ENCODE results near the gene LTC4S. TPM values are rescaled to one million over a fixed set of nuclear protein-coding genes. Genes with fewer than 3 reads are reported as not detected.

Gene LTC4S
- total and polyA plus RNA-seq, 2 experiments from 2014 or later = 1.6 to 3.7 TPM

DNA sequence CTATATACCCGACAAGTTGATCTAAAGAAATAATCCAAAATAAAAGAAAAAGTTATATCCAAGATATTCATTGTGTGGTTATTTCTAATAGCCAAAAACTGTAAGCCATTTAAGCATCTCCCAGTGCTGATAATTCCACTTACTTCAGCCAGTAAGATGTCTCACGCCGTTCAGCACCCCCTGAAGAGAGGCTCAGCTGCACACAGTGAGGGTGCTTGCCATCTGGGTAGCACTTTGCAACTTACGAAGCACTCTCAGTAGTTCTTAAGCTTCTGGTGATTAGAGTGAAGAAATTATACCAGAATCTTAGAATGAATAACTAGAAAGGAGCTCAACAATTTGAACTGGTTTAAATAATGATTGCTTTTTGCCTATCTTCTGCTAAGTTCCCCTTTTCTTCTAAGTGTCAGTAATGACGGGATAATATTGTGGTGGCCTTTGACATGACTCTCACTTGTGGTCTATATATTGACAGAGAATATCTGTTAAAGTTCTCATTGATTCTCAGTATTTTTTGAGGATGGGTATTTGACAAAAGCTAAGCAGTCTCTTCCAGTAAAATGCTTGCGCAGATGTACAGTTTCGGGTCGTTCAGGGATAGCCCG lies 26.2 kb upstream of the LTC4S start:
- WGBS, 2 experiments (ENCODE audit: low coverage in 1 of 2, low lambda C conversion rate in 2 of 2, missing lambda C conversion rate in 2 of 2) = 90 to 91% methylated on average over 9 of the region's 9 CpGs
- H2AFZ ChIP-seq = no peak overlapping the region
- no peak overlapping the region for H3K4me2 ChIP-seq (ENCODE audit: unreplicated experiment)
- in situ Hi-C loops (cut with MboI) = no loop called here
- H3K4me3 ChIP-seq = no peak overlapping the region
- no peaks in the 10 kb centered on the region for H3K9me2 ChIP-seq (ENCODE audit: insufficient read depth)
- H3F3A ChIP-seq (ENCODE audit: insufficient read depth) = peaks cover 43% of the 10 kb centered on the region
- no peak overlapping the region; the same call in 1 of the 2 replicates for H3K27ac ChIP-seq
- no peaks in the 10 kb centered on the region for H3K9me3 ChIP-seq (ENCODE audit: low read depth)
- H3K9ac ChIP-seq = no peak overlapping the region
- 0 out of 2 replicates have a peak, but pooled peaks cover 5% of the 10 kb centered on the region for H4K20me1 ChIP-seq (ENCODE audit: insufficient read depth)
- H3K27me3 ChIP-seq (replicated peaks; ENCODE audit: insufficient read depth) = no peaks in the 10 kb centered on the region
- peaks cover 62% of the 10 kb centered on the region for H3K79me2 ChIP-seq (ENCODE audit: insufficient read depth)
- H3K4me1 ChIP-seq (ENCODE audit: insufficient read depth) = peaks cover 46% of the 10 kb centered on the region
- no peak for TF ChIP-seq EZH2phosphoT487 (IDR thresholded peaks at IDR 0.05; ENCODE audit: insufficient read depth, low read depth)
- no peak for TF ChIP-seq EZH2 (IDR thresholded peaks at IDR 0.05; ENCODE audit: insufficient read depth, poor library complexity, severe bottlenecking)
- H3K36me3 ChIP-seq (ENCODE audit: low read depth) = peaks cover 35% of the 10 kb centered on the region
- no peak for DNase-seq

DNA sequence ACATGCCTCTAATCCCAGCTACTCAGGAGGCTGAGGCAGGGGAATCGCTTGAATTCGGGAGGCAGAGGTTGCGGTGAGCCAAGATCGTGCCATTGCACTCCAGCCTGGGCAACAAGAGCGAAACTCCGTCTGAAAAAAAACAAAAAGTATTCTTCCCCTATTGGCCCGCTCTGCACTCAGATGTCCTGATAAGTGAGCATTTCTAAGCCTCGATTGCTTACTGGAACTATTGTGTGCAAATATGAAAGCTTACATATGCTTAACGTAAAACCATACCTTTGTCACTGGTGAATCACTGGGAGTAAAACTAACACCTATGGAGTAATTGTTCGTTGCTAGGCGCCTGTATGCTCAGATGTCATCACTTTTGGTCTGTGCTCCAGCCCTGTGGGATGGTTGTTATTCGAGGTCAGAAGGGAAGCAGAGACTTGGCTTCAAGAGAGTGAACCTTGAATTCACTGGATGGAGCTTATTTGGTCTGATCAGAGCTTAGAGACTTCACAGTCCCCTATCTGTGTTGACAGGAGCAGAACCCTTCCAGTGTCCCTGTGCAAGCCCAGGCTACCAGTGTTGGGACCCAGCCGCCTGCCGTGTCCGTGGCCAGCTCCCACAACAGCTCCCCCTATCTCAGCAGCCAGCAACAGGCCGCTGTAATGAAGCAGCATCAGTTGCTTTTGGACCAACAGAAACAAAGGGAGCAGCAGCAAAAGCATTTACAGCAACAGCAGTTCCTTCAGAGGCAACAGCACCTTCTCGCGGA lies 25.3 kb upstream of the LTC4S start:
- Histone ChIP-seq H3K9ac (no peak overlapping the region), H3K9me3 (ENCODE audit: low read depth) (no peaks in the 10 kb centered on the region), H3K4me3 (no peak overlapping the region), H3K79me2 (ENCODE audit: insufficient read depth) (peaks cover 60% of the 10 kb centered on the region), H4K20me1 (ENCODE audit: insufficient read depth) (0 out of 2 replicates have a peak, but pooled peaks cover 2% of the 10 kb centered on the region), H3K4me1 (ENCODE audit: insufficient read depth) (peaks cover 37% of the 10 kb centered on the region), H2AFZ (no peak overlapping the region), H3K9me2 (ENCODE audit: insufficient read depth) (no peaks in the 10 kb centered on the region), H3K36me3 (ENCODE audit: low read depth) (peaks cover 40% of the 10 kb centered on the region), H3K4me2 (ENCODE audit: unreplicated experiment) (no peak overlapping the region), H3K27me3 (replicated peaks; ENCODE audit: insufficient read depth) (no peaks in the 10 kb centered on the region), H3K27ac (no peak overlapping the region), H3F3A (ENCODE audit: insufficient read depth) (peaks cover 35% of the 10 kb centered on the region)
- TF ChIP-seq EZH2 (IDR thresholded peaks at IDR 0.05; ENCODE audit: insufficient read depth, poor library complexity, severe bottlenecking) = no peak
- no peak for TF ChIP-seq EZH2phosphoT487 (IDR thresholded peaks at IDR 0.05; ENCODE audit: insufficient read depth, low read depth)
- DNase-seq = no peak
- in situ Hi-C loops (cut with MboI) = no loop called here
- WGBS, 2 experiments (ENCODE audit: low coverage in 1 of 2, low lambda C conversion rate in 2 of 2, missing lambda C conversion rate in 2 of 2) = 93% methylated on average over 18 of the region's 18 CpGs

DNA sequence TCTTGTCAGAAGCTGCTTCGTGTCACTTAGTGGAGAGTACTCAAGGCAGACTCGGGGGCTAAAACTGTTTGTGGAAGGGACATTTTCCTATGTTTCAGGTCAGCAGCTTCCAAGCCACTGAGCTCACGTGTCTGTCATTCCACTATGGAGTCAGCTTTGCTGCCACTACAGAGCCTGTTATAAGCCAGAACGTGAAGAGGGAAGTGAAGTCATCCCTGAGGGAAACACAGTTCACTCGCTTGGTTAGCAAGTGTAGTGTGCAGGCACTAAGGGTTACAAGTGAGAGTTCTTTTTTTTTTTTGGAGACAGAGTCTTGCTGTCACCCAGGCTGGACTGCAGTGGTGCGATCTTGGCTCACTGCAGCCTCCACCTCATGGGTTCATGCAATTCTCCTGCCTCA lies 24.5 kb upstream of the LTC4S start:
- WGBS, 2 experiments (ENCODE audit: low coverage in 1 of 2, low lambda C conversion rate in 2 of 2, missing lambda C conversion rate in 2 of 2) = 86 to 91% methylated on average over 6 of the region's 6 CpGs
- in situ Hi-C loops (cut with MboI) = no loop called here
- peaks cover 52% of the 10 kb centered on the region for H3K79me2 ChIP-seq (ENCODE audit: insufficient read depth)

DNA sequence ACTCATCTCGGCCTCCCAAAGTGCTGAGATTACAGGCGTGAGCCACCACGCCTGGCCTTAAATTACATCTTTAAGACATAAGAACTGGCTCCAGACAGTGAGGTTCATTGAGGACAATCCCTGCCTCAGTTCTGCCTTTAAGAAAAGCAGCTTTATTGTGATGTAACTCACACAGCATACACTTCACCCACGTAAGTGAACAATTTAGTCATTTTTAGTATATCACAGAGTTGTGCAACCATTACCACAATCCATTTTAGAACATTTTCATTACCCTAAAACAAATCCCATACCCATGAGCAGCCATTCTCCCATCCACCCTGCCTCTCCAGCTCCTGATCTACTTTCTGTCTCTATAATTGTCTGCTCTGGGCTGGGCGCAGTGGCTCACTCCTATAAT lies 24.0 kb upstream of the LTC4S start:
- in situ Hi-C loops (cut with MboI) = no loop called here
- WGBS, 2 experiments (ENCODE audit: low coverage in 1 of 2, low lambda C conversion rate in 2 of 2, missing lambda C conversion rate in 2 of 2) = 84 to 89% methylated on average over 5 of the region's 5 CpGs
- peaks cover 43% of the 10 kb centered on the region for H3K36me3 ChIP-seq (ENCODE audit: low read depth)

More for the DNA sequence above, 24.5 kb upstream of the LTC4S start:
- H3K9me2 ChIP-seq (ENCODE audit: insufficient read depth) = no peaks in the 10 kb centered on the region
- no peak overlapping the region for H2AFZ ChIP-seq
- no peak for DNase-seq
- no peak for TF ChIP-seq EZH2phosphoT487 (IDR thresholded peaks at IDR 0.05; ENCODE audit: insufficient read depth, low read depth)
- TF ChIP-seq EZH2 (IDR thresholded peaks at IDR 0.05; ENCODE audit: insufficient read depth, poor library complexity, severe bottlenecking) = no peak
- H3F3A ChIP-seq (ENCODE audit: insufficient read depth) = peaks cover 28% of the 10 kb centered on the region
- H3K9me3 ChIP-seq (ENCODE audit: low read depth) = no peaks in the 10 kb centered on the region
- H3K27me3 ChIP-seq (replicated peaks; ENCODE audit: insufficient read depth) = no peaks in the 10 kb centered on the region
- H3K4me1 ChIP-seq (ENCODE audit: insufficient read depth) = peaks cover 29% of the 10 kb centered on the region
- H3K4me2 ChIP-seq (ENCODE audit: unreplicated experiment) = no peak overlapping the region
- H3K27ac ChIP-seq = no peak overlapping the region
- H4K20me1 ChIP-seq (ENCODE audit: insufficient read depth) = no peaks in the 10 kb centered on the region
- peaks cover 43% of the 10 kb centered on the region for H3K36me3 ChIP-seq (ENCODE audit: low read depth)
- H3K4me3 ChIP-seq = no peak overlapping the region
- no peak overlapping the region for H3K9ac ChIP-seq

More for the DNA sequence above, 24.0 kb upstream of the LTC4S start:
- no peak overlapping the region for H2AFZ ChIP-seq
- no peaks in the 10 kb centered on the region for H3K27me3 ChIP-seq (replicated peaks; ENCODE audit: insufficient read depth)
- no peak overlapping the region for H3K4me3 ChIP-seq
- H3K9ac ChIP-seq = no peak overlapping the region
- no peak overlapping the region for H3K27ac ChIP-seq
- H3K4me1 ChIP-seq (ENCODE audit: insufficient read depth) = peaks cover 24% of the 10 kb centered on the region
- peaks cover 27% of the 10 kb centered on the region for H3F3A ChIP-seq (ENCODE audit: insufficient read depth)
- no peak for TF ChIP-seq EZH2 (IDR thresholded peaks at IDR 0.05; ENCODE audit: insufficient read depth, poor library complexity, severe bottlenecking)
- TF ChIP-seq EZH2phosphoT487 (IDR thresholded peaks at IDR 0.05; ENCODE audit: insufficient read depth, low read depth) = no peak
- no peaks in the 10 kb centered on the region for H3K9me2 ChIP-seq (ENCODE audit: insufficient read depth)
- H3K79me2 ChIP-seq (ENCODE audit: insufficient read depth) = peaks cover 49% of the 10 kb centered on the region
- H3K4me2 ChIP-seq (ENCODE audit: unreplicated experiment) = no peak overlapping the region
- DNase-seq = no peak
- H3K9me3 ChIP-seq (ENCODE audit: low read depth) = no peaks in the 10 kb centered on the region
- H4K20me1 ChIP-seq (ENCODE audit: insufficient read depth) = no peaks in the 10 kb centered on the region

Data from GM23248 (cell line).